Measurements from ENCODE around the gene PPA1. TPM values are rescaled to one million over a fixed set of nuclear protein-coding genes. Genes with fewer than 3 reads are reported as not detected.
A peak's percentile ranks its signal among the peaks of the same experiment; 100 is the strongest.

PPA1 gene
- total RNA-seq, 4 donors from 2014 or later, result 48.5 to 107 (median 69.8) TPM

DNA sequence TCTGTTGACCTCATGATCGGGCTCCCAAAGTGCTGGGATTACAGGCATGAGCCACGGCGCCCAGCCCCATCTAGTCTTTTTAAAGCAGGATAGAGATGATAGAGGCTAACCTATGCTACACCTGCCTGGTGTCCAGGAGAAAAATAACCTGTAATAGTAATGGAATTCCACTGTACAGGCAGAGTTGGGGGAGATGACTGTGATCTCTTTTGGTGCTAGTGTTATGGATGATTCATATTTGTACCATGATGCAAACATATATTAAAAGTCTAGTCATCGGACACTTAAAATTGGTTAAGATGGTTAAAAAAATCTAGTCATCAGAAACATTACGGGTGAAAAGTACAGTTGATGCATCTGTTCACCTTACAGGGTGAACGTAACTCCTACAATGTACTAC lies 56.8 kb downstream of the PPA1 start:
- no peaks in the 10 kb centered on the region for H3K4me1 ChIP-seq
- no peak for DNase-seq
- no peaks in the 10 kb centered on the region for H3K36me3 ChIP-seq
- H3K27ac ChIP-seq, result no peak overlapping the region
- H3K4me3 ChIP-seq, result no peak overlapping the region
- intact Hi-C loops (cut with DNase I; ENCODE audit: low total_unique reads), result no loop called here
- H3K9me3 ChIP-seq, result no peaks in the 10 kb centered on the region
- no peak for TF ChIP-seq POLR2A (IDR thresholded peaks at IDR 0.05)
- TF ChIP-seq, protein P1, sequence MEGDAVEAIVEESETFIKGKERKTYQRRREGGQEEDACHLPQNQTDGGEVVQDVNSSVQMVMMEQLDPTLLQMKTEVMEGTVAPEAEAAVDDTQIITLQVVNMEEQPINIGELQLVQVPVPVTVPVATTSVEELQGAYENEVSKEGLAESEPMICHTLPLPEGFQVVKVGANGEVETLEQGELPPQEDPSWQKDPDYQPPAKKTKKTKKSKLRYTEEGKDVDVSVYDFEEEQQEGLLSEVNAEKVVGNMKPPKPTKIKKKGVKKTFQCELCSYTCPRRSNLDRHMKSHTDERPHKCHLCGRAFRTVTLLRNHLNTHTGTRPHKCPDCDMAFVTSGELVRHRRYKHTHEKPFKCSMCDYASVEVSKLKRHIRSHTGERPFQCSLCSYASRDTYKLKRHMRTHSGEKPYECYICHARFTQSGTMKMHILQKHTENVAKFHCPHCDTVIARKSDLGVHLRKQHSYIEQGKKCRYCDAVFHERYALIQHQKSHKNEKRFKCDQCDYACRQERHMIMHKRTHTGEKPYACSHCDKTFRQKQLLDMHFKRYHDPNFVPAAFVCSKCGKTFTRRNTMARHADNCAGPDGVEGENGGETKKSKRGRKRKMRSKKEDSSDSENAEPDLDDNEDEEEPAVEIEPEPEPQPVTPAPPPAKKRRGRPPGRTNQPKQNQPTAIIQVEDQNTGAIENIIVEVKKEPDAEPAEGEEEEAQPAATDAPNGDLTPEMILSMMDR (IDR thresholded peaks at IDR 0.05), result no peak
- H3K27me3 ChIP-seq, result no peaks in the 10 kb centered on the region

DNA sequence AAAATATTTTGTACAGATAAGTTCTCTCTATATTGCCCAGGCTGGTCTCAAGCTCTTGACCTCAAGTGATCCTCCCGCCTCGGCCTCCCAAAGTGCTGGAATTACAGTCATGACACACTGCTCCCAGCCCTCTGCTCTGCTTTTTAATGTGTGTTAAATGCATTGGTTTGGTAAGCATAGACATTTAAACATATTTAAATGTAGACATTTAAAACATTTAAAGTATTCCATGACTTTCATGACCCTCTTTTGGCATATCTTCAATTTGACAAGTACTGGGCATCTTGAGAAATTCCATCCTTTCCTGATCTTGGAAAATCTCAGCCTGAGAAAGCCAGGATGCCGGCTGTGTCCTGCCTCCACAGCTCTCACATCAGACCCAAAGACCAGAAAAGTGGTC lies 57.7 kb downstream of the PPA1 start:
- intact Hi-C loops (cut with DNase I; ENCODE audit: low total_unique reads), result no loop called here
- TF ChIP-seq, protein P1 (IDR thresholded peaks at IDR 0.05), result no peak
- no peak for TF ChIP-seq POLR2A (IDR thresholded peaks at IDR 0.05)
- Histone ChIP-seq H3K4me3 (no peak overlapping the region), H3K4me1 (no peaks in the 10 kb centered on the region), H3K36me3 (no peaks in the 10 kb centered on the region), H3K27ac (no peak overlapping the region), H3K27me3 (no peaks in the 10 kb centered on the region), H3K9me3 (no peaks in the 10 kb centered on the region)
- DNase-seq, result no peak

DNA sequence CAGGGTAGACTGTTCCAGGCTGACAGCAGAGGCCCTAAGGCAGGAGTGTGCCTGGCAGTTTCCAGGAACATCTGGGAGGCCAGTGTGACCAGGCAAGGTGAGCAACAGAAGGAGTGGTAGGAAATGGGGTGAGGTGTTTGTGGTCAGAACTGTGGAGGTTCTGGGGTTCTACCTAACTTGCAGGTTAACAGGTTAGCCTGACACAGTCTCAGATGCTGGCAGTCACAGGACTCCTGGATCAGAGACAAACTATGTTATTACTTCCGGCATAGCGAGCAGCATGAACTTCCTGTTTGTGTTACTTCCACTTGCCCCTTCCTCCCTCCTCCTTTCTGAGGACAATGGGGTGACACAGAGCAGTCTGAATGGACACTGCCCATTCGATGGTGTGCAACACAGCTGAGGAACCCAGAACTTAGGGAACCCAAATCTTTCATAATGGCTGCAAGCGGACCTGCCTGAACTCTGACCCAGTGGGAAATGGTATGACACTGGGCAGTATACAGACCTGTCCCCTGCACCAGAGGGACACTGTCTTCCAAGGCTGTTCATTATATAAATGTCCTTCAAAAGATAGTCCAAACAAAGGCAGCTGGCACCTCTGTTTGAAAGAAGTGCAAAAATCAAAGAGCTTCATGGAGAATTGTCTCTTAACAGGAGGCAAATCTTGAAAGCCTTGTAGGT lies 59.0 kb downstream of the PPA1 start:
- intact Hi-C loops (cut with DNase I; ENCODE audit: low total_unique reads), result no loop called here
- H3K27ac ChIP-seq, result no peak overlapping the region
- no peaks in the 10 kb centered on the region for H3K4me1 ChIP-seq
- H3K9me3 ChIP-seq, result no peaks in the 10 kb centered on the region
- DNase-seq, result no peak
- no peaks in the 10 kb centered on the region for H3K27me3 ChIP-seq
- no peaks in the 10 kb centered on the region for H3K36me3 ChIP-seq
- H3K4me3 ChIP-seq, result no peak overlapping the region
- TF ChIP-seq, protein P1 (IDR thresholded peaks at IDR 0.05), result no peak
- no peak for TF ChIP-seq POLR2A (IDR thresholded peaks at IDR 0.05)

DNA sequence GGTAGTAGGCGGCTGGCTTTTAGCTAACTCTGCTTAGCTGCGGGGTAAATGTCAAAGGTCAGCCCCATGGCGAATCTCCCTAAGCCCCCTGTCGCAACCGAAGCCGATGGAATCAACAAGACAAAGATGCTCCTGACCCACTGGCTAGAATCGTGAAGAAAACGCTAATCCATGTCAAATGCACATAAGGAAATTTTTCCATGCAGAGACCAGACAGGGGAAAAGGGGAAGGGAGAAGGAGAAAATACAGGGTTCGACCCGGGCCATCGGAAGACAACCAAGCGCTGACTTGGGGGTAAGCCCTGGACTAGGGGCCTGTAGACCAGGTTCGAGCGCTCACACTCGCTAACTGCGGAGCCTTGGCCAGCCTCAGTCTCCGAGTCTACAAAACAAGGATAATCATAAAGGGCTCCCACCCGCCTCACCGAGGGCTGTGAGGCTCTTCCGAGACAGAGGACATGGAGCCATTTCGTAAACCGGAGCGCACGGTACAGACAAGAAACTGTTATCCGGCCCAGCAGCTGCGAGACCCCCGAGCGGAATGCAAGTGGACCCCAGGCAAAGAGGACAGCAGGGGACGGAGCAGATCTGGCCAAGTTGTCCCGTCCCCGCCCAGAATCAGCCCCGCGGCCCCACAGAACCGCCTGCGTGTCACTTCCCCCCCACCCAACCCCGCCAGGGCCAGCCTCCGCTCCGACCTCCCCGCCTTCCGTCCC lies 63.4 kb downstream of the PPA1 start:
- DNase-seq, result no peak
- peak overlapping the region; percentile 90 to 91 for H3K27ac ChIP-seq
- H3K36me3 ChIP-seq, result no peaks in the 10 kb centered on the region
- H3K4me1 ChIP-seq, result peaks cover 0 to 6% of the 10 kb centered on the region in 2 donors
- H3K27me3 ChIP-seq, result no peaks in the 10 kb centered on the region
- intact Hi-C loops (cut with DNase I; ENCODE audit: low total_unique reads), result no loop called here
- no peaks in the 10 kb centered on the region for H3K9me3 ChIP-seq
- peak overlapping the region; percentile 68 to 95 for H3K4me3 ChIP-seq
- no peak for TF ChIP-seq POLR2A (IDR thresholded peaks at IDR 0.05)
- TF ChIP-seq, protein P1 (IDR thresholded peaks at IDR 0.05), result no peak

DNA sequence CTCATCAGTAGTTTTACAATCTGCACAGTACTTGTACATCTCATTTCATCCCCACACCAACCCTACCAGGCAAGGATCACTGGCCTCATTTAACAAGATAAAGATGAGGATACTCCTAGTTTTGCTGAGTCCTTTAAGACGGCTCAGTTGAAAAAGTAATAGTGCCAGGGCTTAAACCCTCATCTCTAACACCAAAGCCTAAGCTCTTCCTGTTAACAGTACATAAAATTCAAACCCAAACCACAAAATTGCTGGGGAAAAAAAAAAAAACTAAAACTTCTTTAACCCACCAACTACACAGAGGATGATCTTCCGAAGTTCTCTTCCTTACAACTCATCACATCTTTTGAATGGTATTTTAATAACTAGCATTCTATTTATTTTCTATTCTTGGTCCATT lies 64.2 kb downstream of the PPA1 start:
- H3K4me3 ChIP-seq, result peak overlapping the region; percentile 68 to 95
- DNase-seq, result no peak
- TF ChIP-seq POLR2A (IDR thresholded peaks at IDR 0.05), result no peak
- TF ChIP-seq, protein P1 (IDR thresholded peaks at IDR 0.05), result no peak
- peaks cover 0 to 6% of the 10 kb centered on the region in 2 donors for H3K4me1 ChIP-seq
- no peaks in the 10 kb centered on the region for H3K9me3 ChIP-seq
- no peaks in the 10 kb centered on the region for H3K27me3 ChIP-seq
- intact Hi-C loops (cut with DNase I; ENCODE audit: low total_unique reads), result no loop called here
- peak overlapping the region in 1 of 2 donors; percentile 91 for H3K27ac ChIP-seq
- H3K36me3 ChIP-seq, result no peaks in the 10 kb centered on the region

Measured in uterus (tissue), 4 donors.